GM21381 (cell line): Measurements from ENCODE around the gene MED27.
"Not testable (repeated sequence)": the region's sequence is repeated elsewhere in the genome, so short reads cannot be mapped to it uniquely, and the experiment has no call there.

Experiments
- ATAC-seq: cut with Tn5 transposase; IDR thresholded peaks from one replicate; pipeline ENCODE4 v1.9.1; 2021; ENCODE audit warnings: mild to moderate bottlenecking, moderate library complexity; ENCODE audit not compliant: unreplicated experiment

MED27 gene

GRCh38 chr9:132020820-132021510 lies 58.7 kb downstream of the MED27 start:
- no peak for ATAC-seq

GRCh38 chr9:132020272-132020671 lies 59.4 kb downstream of the MED27 start:
- ATAC-seq = no peak

GRCh38 chr9:132019702-132020101 lies 60.0 kb downstream of the MED27 start:
- no peak for ATAC-seq

- ATAC-seq = no peak
Measured at GRCh38 chr9:132018957-132019405, 60.7 kb downstream of the MED27 start.

GRCh38 chr9:132016456-132016855 lies 63.2 kb downstream of the MED27 start:
- ATAC-seq = no peak

GRCh38 chr9:132015866-132016265 lies 63.8 kb downstream of the MED27 start:
- no peak for ATAC-seq

GRCh38 chr9:132014218-132014805 lies 65.4 kb downstream of the MED27 start:
- ATAC-seq = no peak

- ATAC-seq = no peak
Measured at GRCh38 chr9:132012704-132013357, 66.8 kb downstream of the MED27 start.

GRCh38 chr9:132011896-132012295 lies 67.8 kb downstream of the MED27 start:
- no peak for ATAC-seq

- no peak for ATAC-seq
Measured at GRCh38 chr9:132011309-132011708, 68.4 kb downstream of the MED27 start.

- ATAC-seq = not testable (repeated sequence)
Measured at GRCh38 chr9:132010201-132010600, 69.5 kb downstream of the MED27 start.

- ATAC-seq = no peak
Measured at GRCh38 chr9:132008855-132009812, 70.5 kb downstream of the MED27 start.

GRCh38 chr9:132008184-132008803 lies 71.4 kb downstream of the MED27 start:
- no peak for ATAC-seq

GRCh38 chr9:132007371-132008025 lies 72.2 kb downstream of the MED27 start:
- no peak for ATAC-seq

- ATAC-seq = peak; percentile 92
Measured at GRCh38 chr9:132006677-132007370, 72.8 kb downstream of the MED27 start.

- ATAC-seq = no peak
Measured at GRCh38 chr9:132005899-132006298, 73.8 kb downstream of the MED27 start.

GRCh38 chr9:132004323-132004722 lies 75.3 kb downstream of the MED27 start:
- no peak for ATAC-seq

GRCh38 chr9:132003896-132004295 lies 75.8 kb downstream of the MED27 start:
- no peak for ATAC-seq

GRCh38 chr9:132003319-132003704 lies 76.4 kb downstream of the MED27 start:
- ATAC-seq = no peak
